Adrenal gland (tissue), 5 donors: ENCODE results near the gene PODNL1.

Experiments used
- POLR2A ChIP-seq, 2 donors: fragments of 450-650 bp; IDR thresholded peaks; one replicate each; pipeline ENCODE4 v1.6.1; 2017; ENCODE audit warnings: antibody characterized with exemption in 2 of 2, mild to moderate bottlenecking in 2 of 2, moderate library complexity in 1 of 2
- TF ChIP-seq, protein P1 (sequence below), 6 experiments: fragments of 450-650 bp in 4 of 6; fragments of 200-600 bp in 2 of 6; sonication (generic) in 1 of 6; IDR thresholded peaks; 1 replicate in 5 of 6; 2 replicates in 1 of 6; pipeline versions ENCODE4 v1.5.1 to v1.8.0; 2016 to 2021; ENCODE audit warnings: antibody characterized with exemption in 6 of 6, mild to moderate bottlenecking in 2 of 6, moderate library complexity in 1 of 6
- donor health status: DM: no; HTN: no; CAD: no.

GRCh38 chr19:13969897-13970296 is 31.7 kb upstream of the PODNL1 start:
- TF ChIP-seq, protein P1, sequence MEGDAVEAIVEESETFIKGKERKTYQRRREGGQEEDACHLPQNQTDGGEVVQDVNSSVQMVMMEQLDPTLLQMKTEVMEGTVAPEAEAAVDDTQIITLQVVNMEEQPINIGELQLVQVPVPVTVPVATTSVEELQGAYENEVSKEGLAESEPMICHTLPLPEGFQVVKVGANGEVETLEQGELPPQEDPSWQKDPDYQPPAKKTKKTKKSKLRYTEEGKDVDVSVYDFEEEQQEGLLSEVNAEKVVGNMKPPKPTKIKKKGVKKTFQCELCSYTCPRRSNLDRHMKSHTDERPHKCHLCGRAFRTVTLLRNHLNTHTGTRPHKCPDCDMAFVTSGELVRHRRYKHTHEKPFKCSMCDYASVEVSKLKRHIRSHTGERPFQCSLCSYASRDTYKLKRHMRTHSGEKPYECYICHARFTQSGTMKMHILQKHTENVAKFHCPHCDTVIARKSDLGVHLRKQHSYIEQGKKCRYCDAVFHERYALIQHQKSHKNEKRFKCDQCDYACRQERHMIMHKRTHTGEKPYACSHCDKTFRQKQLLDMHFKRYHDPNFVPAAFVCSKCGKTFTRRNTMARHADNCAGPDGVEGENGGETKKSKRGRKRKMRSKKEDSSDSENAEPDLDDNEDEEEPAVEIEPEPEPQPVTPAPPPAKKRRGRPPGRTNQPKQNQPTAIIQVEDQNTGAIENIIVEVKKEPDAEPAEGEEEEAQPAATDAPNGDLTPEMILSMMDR (IDR thresholded peaks at IDR 0.05) = no peak
- TF ChIP-seq POLR2A (IDR thresholded peaks at IDR 0.05) = no peak
